ENCODE data around the gene PRKCH.

The PRKCH gene

DNA sequence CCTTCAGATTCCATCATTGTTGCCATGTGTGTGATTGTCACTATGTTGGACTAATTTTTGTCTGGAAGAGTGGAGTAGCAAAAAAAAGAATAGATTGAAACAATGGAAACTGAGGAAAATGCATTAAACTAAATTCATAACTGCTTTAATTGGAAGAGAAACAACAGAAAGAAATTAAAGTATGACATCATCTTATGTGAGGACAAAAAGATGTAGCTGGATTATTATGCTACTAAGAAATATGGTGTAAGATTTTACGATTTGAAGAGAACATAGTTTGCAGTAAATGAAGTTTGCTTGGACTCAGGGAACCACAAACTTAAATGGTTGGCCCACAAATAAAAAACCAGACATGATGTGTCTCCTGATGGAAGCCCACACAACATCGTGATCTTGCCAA lies 76.8 kb downstream of the PRKCH start:
- peak overlapping the region; percentile 15; the same call in 1 of the 2 replicates for H3K27ac ChIP-seq (ENCODE audit: low read length)
- peaks cover 92% of the 10 kb centered on the region for H3K79me2 ChIP-seq (ENCODE audit: insufficient read depth, low read length)
- DNase-seq = no peak
- H3K9ac ChIP-seq (ENCODE audit: low read depth, low read length) = no peak overlapping the region
- H3K4me2 ChIP-seq (ENCODE audit: insufficient read depth, low read length) = no peak overlapping the region
- H3K4me1 ChIP-seq (ENCODE audit: insufficient read depth, low read length) = peaks cover 60% of the 10 kb centered on the region
- H3K4me3 ChIP-seq (ENCODE audit: low read depth in 1 of 2, low read length in 2 of 2) = no peak overlapping the region
- ATAC-seq (ENCODE audit: insufficient read depth, low read depth) = no peak
- H3K36me3 ChIP-seq (ENCODE audit: insufficient read depth, low read length) = peaks cover 35% of the 10 kb centered on the region
- no peak overlapping the region for H2AFZ ChIP-seq (ENCODE audit: low read depth, low read length)
- H3K9me3 ChIP-seq (ENCODE audit: insufficient read depth, low read length, severe bottlenecking) = no peaks in the 10 kb centered on the region
- H4K20me1 ChIP-seq (ENCODE audit: insufficient read depth, low read length) = peaks cover 5% of the 10 kb centered on the region; the same call in 1 of the 2 replicates
- no peak for TF ChIP-seq CTCF (IDR thresholded peaks at IDR 0.05; ENCODE audit: borderline replicate concordance, extremely low read depth, low read length, poor library complexity, severe bottlenecking)
- no peak for TF ChIP-seq EZH2 (IDR thresholded peaks at IDR 0.05; ENCODE audit: borderline replicate concordance, low read depth, low read length, severe bottlenecking)
- no peaks in the 10 kb centered on the region for H3K27me3 ChIP-seq (ENCODE audit: insufficient read depth, low read length, poor library complexity)

DNA sequence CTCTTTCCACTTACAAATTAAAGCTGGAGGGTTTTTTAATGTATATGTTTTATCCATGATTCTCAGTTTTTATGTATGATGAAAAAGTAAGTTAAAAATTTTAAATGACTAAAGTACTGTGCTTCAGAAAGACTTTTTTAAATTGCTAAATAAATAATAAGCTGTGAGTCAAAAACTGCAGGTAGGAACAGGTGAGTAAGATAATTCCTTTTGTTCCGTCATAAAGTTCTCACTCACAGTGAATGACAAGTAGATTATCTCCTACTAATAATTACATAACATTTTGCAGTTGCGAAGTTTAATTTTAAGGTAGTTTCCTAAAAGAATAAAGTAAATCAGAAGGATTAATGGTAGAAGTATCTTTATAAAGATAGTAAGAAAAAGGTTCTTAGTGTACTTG lies 78.0 kb downstream of the PRKCH start:
- no peak overlapping the region for H3K4me2 ChIP-seq (ENCODE audit: insufficient read depth, low read length)
- no peak for TF ChIP-seq CTCF (IDR thresholded peaks at IDR 0.05; ENCODE audit: borderline replicate concordance, extremely low read depth, low read length, poor library complexity, severe bottlenecking)
- no peak for TF ChIP-seq EZH2 (IDR thresholded peaks at IDR 0.05; ENCODE audit: borderline replicate concordance, low read depth, low read length, severe bottlenecking)
- H3K27me3 ChIP-seq (ENCODE audit: insufficient read depth, low read length, poor library complexity) = no peaks in the 10 kb centered on the region
- H2AFZ ChIP-seq (ENCODE audit: low read depth, low read length) = no peak overlapping the region
- ATAC-seq (ENCODE audit: insufficient read depth, low read depth) (no peak), DNase-seq (no peak)
- H3K79me2 ChIP-seq (ENCODE audit: insufficient read depth, low read length) = peaks cover 91% of the 10 kb centered on the region
- peaks cover 72% of the 10 kb centered on the region for H3K4me1 ChIP-seq (ENCODE audit: insufficient read depth, low read length)
- H3K27ac ChIP-seq (ENCODE audit: low read length) = no peak overlapping the region
- H3K36me3 ChIP-seq (ENCODE audit: insufficient read depth, low read length) = peaks cover 24% of the 10 kb centered on the region
- H3K9ac ChIP-seq (ENCODE audit: low read depth, low read length) = no peak overlapping the region
- H3K9me3 ChIP-seq (ENCODE audit: insufficient read depth, low read length, severe bottlenecking) = no peaks in the 10 kb centered on the region
- no peak overlapping the region for H3K4me3 ChIP-seq (ENCODE audit: low read depth in 1 of 2, low read length in 2 of 2)
- no peaks in the 10 kb centered on the region; the same call in 1 of the 2 replicates for H4K20me1 ChIP-seq (ENCODE audit: insufficient read depth, low read length)

DNA sequence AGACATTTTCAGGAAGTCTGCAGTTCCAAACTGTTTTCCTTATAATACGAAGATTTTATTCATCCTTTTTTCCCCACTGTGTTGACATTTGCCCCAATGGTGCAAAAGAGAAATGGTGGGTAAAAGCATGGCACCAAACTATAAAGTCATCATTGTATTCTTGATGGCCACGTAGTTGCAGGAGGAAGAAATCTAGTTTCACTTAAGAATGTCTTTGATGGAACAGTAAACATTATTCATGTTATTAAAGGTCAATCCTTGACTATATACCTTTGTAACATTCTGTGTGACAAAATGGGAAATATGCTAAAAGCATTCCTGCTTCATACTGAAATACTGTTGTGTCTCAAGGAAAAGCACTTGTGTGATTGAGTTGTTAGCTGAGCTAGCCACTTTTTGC lies 80.1 kb downstream of the PRKCH start:
- Histone ChIP-seq H3K9me3 (ENCODE audit: insufficient read depth, low read length, severe bottlenecking) (no peaks in the 10 kb centered on the region), H3K4me3 (ENCODE audit: low read depth in 1 of 2, low read length in 2 of 2) (no peak overlapping the region), H2AFZ (ENCODE audit: low read depth, low read length) (no peak overlapping the region), H3K27me3 (ENCODE audit: insufficient read depth, low read length, poor library complexity) (no peaks in the 10 kb centered on the region), H3K9ac (ENCODE audit: low read depth, low read length) (no peak overlapping the region), H3K4me1 (ENCODE audit: insufficient read depth, low read length) (peaks cover 86% of the 10 kb centered on the region), H3K36me3 (ENCODE audit: insufficient read depth, low read length) (peaks cover 12% of the 10 kb centered on the region), H3K27ac (ENCODE audit: low read length) (peak overlapping the region; percentile 56), H3K79me2 (ENCODE audit: insufficient read depth, low read length) (peaks cover 89% of the 10 kb centered on the region), H4K20me1 (ENCODE audit: insufficient read depth, low read length) (no peaks in the 10 kb centered on the region), H3K4me2 (ENCODE audit: insufficient read depth, low read length) (no peak overlapping the region)
- TF ChIP-seq CTCF (IDR thresholded peaks at IDR 0.05; ENCODE audit: borderline replicate concordance, extremely low read depth, low read length, poor library complexity, severe bottlenecking) = no peak
- TF ChIP-seq EZH2 (IDR thresholded peaks at IDR 0.05; ENCODE audit: borderline replicate concordance, low read depth, low read length, severe bottlenecking) = no peak
- ATAC-seq (ENCODE audit: insufficient read depth, low read depth) = no peak
- DNase-seq = no peak

DNA sequence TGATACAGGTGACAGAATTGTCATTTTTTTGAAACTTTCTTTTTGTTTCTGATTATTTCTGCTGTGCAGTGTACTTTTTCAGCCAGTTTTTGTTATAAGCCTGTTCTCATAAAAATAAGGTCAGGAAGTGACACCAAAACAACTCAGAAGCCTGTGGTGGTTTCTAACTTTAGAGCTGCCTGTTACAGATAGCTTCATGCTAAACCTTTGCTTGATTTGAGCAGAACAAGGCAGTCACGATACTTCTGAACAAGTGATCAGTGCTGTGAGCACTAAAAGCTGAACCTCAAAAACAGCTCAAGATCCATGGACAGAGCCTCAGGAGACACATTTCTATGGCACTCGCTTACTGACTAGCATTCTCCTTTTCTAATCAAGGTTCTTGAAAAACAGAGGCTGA lies 82.0 kb downstream of the PRKCH start:
- Histone ChIP-seq H3K9ac (ENCODE audit: low read depth, low read length) (peak overlapping the region; percentile 42), H3K9me3 (ENCODE audit: insufficient read depth, low read length, severe bottlenecking) (no peaks in the 10 kb centered on the region), H3K27me3 (ENCODE audit: insufficient read depth, low read length, poor library complexity) (no peaks in the 10 kb centered on the region), H3K4me3 (ENCODE audit: low read depth in 1 of 2, low read length in 2 of 2) (no peak overlapping the region), H3K4me1 (ENCODE audit: insufficient read depth, low read length) (peaks cover 89% of the 10 kb centered on the region), H3K4me2 (ENCODE audit: insufficient read depth, low read length) (peak overlapping the region; percentile 48), H3K27ac (ENCODE audit: low read length) (peak overlapping the region; percentile 90), H3K79me2 (ENCODE audit: insufficient read depth, low read length) (peaks cover 89% of the 10 kb centered on the region), H3K36me3 (ENCODE audit: insufficient read depth, low read length) (0 out of 2 replicates have a peak, but pooled peaks cover 9% of the 10 kb centered on the region), H2AFZ (ENCODE audit: low read depth, low read length) (no peak overlapping the region), H4K20me1 (ENCODE audit: insufficient read depth, low read length) (no peaks in the 10 kb centered on the region)
- DNase-seq = peak; percentile 50
- no peak for TF ChIP-seq EZH2 (IDR thresholded peaks at IDR 0.05; ENCODE audit: borderline replicate concordance, low read depth, low read length, severe bottlenecking)
- TF ChIP-seq CTCF (IDR thresholded peaks at IDR 0.05; ENCODE audit: borderline replicate concordance, extremely low read depth, low read length, poor library complexity, severe bottlenecking) = no peak
- ATAC-seq (ENCODE audit: insufficient read depth, low read depth) = peak; percentile 77
